ENCODE data around the gene NEK8. TPM values are rescaled to one million over a fixed set of nuclear protein-coding genes. Genes with fewer than 3 reads are reported as not detected.

NEK8 gene
- total RNA-seq, 1 donor from 2014 or later: 6.7 TPM

- TF ChIP-seq CTCF (IDR thresholded peaks at IDR 0.05; ENCODE audit: unreplicated experiment): no peak
- Mint-ChIP-seq H3K4me1 (ENCODE audit: unreplicated experiment) (peaks cover 37% of the 10 kb centered on the region), H3K4me3 (ENCODE audit: unreplicated experiment) (peak overlapping the region; percentile 37), H3K27ac (ENCODE audit: unreplicated experiment) (no peak overlapping the region), H3K9me3 (ENCODE audit: unreplicated experiment) (no peaks in the 10 kb centered on the region), H3K27me3 (ENCODE audit: unreplicated experiment) (peaks cover 9% of the 10 kb centered on the region), H3K36me3 (ENCODE audit: low read depth, unreplicated experiment) (peaks cover 12% of the 10 kb centered on the region)
- DNase-seq (ENCODE audit: low spot score): no peak
These were observed 20.4 kb downstream of the NEK8 start for GRCh38 chr17:28748852-28749515.

GRCh38 chr17:28749516-28750177 is 21.1 kb downstream of the NEK8 start:
- Mint-ChIP-seq H3K27me3 (ENCODE audit: unreplicated experiment) (peaks cover 9% of the 10 kb centered on the region), H3K36me3 (ENCODE audit: low read depth, unreplicated experiment) (peaks cover 12% of the 10 kb centered on the region), H3K4me3 (ENCODE audit: unreplicated experiment) (peak overlapping the region; percentile 37), H3K9me3 (ENCODE audit: unreplicated experiment) (no peaks in the 10 kb centered on the region), H3K4me1 (ENCODE audit: unreplicated experiment) (peaks cover 37% of the 10 kb centered on the region), H3K27ac (ENCODE audit: unreplicated experiment) (no peak overlapping the region)
- no peak for TF ChIP-seq CTCF (IDR thresholded peaks at IDR 0.05; ENCODE audit: unreplicated experiment)
- no peak for DNase-seq (ENCODE audit: low spot score)

GRCh38 chr17:28750178-28751047 is 21.8 kb downstream of the NEK8 start:
- peak; percentile 96 for TF ChIP-seq CTCF (IDR thresholded peaks at IDR 0.05; ENCODE audit: unreplicated experiment)
- peak overlapping the region; percentile 73 for H3K4me3 Mint-ChIP-seq (ENCODE audit: unreplicated experiment)
- H3K9me3 Mint-ChIP-seq (ENCODE audit: unreplicated experiment): no peaks in the 10 kb centered on the region
- peaks cover 37% of the 10 kb centered on the region for H3K4me1 Mint-ChIP-seq (ENCODE audit: unreplicated experiment)
- DNase-seq (ENCODE audit: low spot score): peak; percentile 96
- H3K27ac Mint-ChIP-seq (ENCODE audit: unreplicated experiment): peak overlapping the region; percentile 36
- peaks cover 9% of the 10 kb centered on the region for H3K27me3 Mint-ChIP-seq (ENCODE audit: unreplicated experiment)
- peaks cover 12% of the 10 kb centered on the region for H3K36me3 Mint-ChIP-seq (ENCODE audit: low read depth, unreplicated experiment)

GRCh38 chr17:28751600-28752366 is 23.2 kb downstream of the NEK8 start:
- H3K27ac Mint-ChIP-seq (ENCODE audit: unreplicated experiment): no peak overlapping the region
- H3K4me1 Mint-ChIP-seq (ENCODE audit: unreplicated experiment): peaks cover 33% of the 10 kb centered on the region
- H3K36me3 Mint-ChIP-seq (ENCODE audit: low read depth, unreplicated experiment): peaks cover 21% of the 10 kb centered on the region
- peaks cover 11% of the 10 kb centered on the region for H3K27me3 Mint-ChIP-seq (ENCODE audit: unreplicated experiment)
- no peak overlapping the region for H3K4me3 Mint-ChIP-seq (ENCODE audit: unreplicated experiment)
- no peak for TF ChIP-seq CTCF (IDR thresholded peaks at IDR 0.05; ENCODE audit: unreplicated experiment)
- peaks cover 4% of the 10 kb centered on the region for H3K9me3 Mint-ChIP-seq (ENCODE audit: unreplicated experiment)
- DNase-seq (ENCODE audit: low spot score): no peak
